ENCODE results near the gene FAM193A.

GRCh38 chr4:2716236-2716635 is 179.8 kb downstream of the FAM193A start:
- TF ChIP-seq CTCF (IDR thresholded peaks at IDR 0.05 in 4 of 5, conservative IDR thresholded peaks at IDR 0.05 in 1 of 5) (no peak), POLR2A (IDR thresholded peaks at IDR 0.05) (no peak)

Data from gastrocnemius medialis (tissue), 4 donors.